Stimulated activated CD4-positive, alpha-beta T cell treated with anti-CD3 and anti-CD28 coated beads, TNF-alpha, amount 100 ng/mL, for 1 hour (primary cell): ENCODE results near the gene TMEFF2.
"Not testable (repeated sequence)": the region's sequence is repeated elsewhere in the genome, so short reads cannot be mapped to it uniquely, and the experiment has no call there.

Source experiments
- DNase-seq, 3 donors: peaks; one replicate each; pipeline ENCODE4 v3.0.0-alpha.2; 2020; ENCODE audit warnings: low read depth in 3 of 3, low spot score in 1 of 3

Gene TMEFF2

DNA sequence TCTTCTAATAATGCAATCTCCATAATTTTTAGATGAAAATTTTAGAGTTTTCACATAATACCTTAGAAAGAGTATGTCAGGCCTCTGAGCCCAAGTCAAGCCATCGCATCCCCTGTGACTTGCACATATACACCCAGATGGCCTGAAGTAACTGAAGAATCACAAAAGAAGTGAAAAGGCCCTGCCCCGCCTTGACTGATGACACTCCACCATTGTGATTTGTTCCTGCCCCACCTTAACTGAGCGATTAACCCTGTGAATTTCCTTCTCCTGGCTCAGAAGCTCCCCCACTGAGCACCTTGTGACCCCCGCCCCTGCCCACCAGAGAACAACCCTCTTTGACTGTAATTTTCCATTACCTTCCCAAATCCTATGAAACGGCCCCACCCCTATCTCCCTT is 64.4 kb downstream of the TMEFF2 start:
- not testable (repeated sequence) for DNase-seq

DNA sequence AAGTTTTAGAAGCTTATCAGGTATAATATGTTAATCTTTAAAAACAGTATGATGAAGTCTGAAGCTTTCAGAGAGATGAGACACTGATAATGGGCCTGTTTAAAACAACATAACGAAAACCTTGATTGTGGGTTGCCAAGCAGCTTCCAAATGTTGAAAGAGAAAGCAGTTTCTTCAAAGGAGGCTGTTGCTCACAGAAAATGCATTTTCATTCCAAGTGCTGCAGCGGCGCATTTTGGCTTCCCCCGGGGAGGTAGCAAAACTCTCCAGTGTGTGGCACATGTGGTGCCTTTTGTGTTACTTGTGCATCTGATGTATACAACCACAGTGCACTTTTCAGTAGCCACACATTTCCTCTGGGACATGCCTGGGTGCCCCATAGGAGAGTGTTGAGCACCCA is 66.1 kb downstream of the TMEFF2 start:
- no peak for DNase-seq

DNA sequence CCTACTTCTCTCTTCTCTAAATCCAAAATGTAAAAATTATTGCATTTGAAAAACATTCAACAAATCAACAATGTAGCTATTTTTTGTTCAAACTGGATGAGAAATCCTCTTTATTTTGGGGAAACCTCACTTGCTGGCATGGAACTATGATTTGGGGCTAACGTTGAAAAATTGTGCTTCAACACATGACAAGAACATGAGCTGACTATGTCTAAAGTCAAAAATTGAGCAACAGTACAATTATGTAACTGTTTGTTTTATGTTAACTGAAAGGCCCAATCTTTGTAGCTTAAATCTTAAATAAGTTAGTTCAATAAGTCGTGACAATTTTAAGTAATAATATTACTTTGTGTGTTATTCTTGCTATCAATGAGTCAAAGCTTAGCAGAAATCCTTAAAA is 67.3 kb downstream of the TMEFF2 start:
- DNase-seq = no peak

- no peak for DNase-seq
Measured at GRCh38 chr2:192126912-192127311, 67.8 kb downstream of the TMEFF2 start.

- DNase-seq = no peak
Measured at GRCh38 chr2:192126426-192126825, 68.3 kb downstream of the TMEFF2 start.

DNA sequence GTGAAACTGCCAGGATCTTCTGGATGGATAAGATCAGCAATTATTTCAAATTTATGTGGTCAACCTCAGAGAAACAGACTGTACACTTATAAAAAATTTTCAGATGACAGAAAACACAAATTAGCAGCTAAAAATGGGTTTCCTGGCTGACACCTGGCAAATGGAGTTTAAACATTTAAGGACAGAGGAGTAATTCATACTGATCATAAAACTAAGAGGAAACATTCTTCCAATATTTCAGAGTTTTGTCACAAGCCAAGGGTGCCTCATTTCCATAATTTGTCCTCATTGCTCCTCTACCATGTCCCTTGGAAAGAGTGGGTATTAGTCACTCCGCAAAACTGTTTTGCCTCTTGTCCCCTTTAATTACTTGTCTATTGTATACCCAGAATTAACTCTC is 70.2 kb downstream of the TMEFF2 start:
- DNase-seq = no peak

DNA sequence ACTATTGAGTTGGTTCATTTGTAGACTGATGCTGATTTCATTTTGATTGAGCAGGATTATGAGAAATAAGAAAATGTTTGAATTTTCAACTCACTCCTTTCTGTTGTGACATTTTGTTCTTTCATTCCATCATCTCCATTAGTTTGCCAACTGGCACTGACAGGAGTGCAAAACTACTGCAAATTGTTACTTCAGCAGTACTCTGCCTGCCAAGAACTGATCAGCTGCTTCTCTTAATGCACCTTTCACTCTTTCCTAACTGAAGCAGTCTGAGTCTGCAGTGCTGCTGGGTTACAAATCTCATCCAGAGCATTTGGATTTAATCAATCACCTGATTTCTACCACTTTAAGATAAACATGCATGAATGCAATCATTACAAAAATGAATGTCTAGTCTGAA is 70.9 kb downstream of the TMEFF2 start:
- DNase-seq = no peak

DNA sequence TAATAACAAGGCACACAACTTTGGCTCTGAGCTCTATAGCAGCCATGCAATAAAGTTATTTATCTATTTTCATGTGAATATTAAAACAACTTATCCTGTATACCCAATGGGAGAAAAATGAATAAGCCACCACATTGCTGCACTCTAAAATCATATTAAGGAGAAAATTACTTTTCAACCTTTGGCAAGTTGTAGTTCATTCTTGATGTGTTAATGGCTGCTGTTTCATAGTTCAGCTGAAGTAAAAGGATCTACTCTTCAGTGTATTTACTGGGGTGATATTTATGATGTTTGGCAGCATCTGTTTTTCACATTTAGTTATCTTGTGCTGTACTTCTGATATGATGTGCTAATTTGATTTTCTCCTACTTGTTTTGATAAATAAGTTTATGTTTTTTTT is 71.8 kb downstream of the TMEFF2 start:
- no peak for DNase-seq

- DNase-seq = no peak
Measured at GRCh38 chr2:192122141-192122540, 72.6 kb downstream of the TMEFF2 start.

DNA sequence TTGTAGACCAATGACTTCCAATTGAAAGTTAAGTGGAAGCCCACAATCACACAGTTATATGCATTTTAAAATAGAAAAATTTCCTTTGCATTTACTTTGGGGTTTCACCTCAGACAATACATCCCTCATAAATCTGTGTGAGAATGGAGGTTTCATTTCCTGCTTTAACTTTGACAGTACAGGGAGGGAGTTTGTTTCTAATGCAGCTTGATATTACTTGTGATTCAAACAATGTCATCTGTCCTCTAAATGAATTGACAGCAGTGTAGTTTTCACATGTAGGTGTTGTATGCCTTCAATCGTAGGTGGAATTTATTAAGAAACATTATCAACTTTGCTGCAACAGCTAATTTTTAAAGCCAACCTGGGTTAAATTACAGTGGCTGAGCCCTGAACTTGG is 75.2 kb downstream of the TMEFF2 start:
- DNase-seq = no peak

DNA sequence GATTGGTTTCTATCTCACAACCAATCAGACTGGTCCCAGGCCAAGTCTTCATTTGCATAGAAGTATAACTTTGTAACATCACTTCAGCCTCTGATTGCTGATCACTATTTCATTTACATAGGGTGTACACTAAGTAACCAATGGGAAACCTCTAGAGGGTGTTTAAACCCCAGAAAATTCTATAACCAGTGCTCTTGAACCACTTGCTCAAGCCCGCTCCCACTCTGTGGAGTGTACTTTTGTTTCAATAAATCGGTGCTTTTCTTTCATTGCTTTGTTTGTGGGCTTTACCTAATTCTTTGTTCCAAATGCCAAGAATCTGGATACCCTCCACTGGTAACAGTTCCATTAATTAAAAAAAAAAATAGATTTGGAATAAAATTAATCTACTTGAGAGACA is 77.0 kb downstream of the TMEFF2 start:
- DNase-seq = no peak

GRCh38 chr2:192111536-192111935 is 83.2 kb downstream of the TMEFF2 start:
- not testable (repeated sequence) for DNase-seq

DNA sequence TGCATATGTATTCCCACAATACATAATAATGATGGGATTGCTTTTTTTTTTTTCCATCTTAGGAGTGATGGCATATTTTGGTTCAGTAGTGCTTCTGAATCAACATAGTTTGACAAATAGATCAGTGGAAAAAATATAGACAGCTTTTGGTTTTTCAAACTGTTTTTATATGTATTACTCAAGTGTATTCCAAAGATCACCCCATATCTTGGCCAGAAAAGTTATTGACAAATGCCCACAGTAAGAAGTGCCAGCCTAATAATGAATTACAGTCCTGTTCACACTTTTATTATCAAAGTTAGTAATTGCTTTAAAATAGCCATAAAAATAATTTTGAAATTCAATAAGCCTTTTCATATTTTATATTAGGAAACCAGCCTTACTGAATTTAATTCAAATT is 95.0 kb downstream of the TMEFF2 start:
- DNase-seq = no peak

- DNase-seq = no peak
Measured at GRCh38 chr2:192098814-192099491, 95.8 kb downstream of the TMEFF2 start.

GRCh38 chr2:192091476-192091875 is 103.3 kb downstream of the TMEFF2 start:
- no peak for DNase-seq

- no peak for DNase-seq
Measured at GRCh38 chr2:192090911-192091310, 103.8 kb downstream of the TMEFF2 start.

- no peak for DNase-seq
Measured at GRCh38 chr2:192087398-192087958, 107.3 kb downstream of the TMEFF2 start.

- DNase-seq = no peak
Measured at GRCh38 chr2:192082121-192082520, 112.6 kb downstream of the TMEFF2 start.

DNA sequence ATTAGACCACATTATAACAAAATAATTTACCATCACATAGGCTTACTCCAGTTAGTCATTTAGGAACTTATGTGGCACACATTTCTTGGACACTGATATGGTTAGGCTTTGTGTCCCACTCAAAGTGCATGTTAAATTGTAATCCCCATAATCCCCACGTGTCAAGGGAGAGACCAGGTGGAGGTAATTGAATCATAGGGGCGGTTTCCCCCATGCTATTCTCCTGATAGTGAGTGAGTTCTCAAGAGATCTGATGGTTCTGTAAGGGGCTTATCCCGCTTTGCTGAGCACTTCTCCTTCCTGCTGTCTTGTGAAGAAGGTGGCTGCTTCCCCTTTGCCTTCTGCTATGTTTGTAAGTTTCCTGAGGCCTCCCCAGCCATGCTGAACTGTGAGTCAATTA is 114.6 kb downstream of the TMEFF2 start:
- not testable (repeated sequence) for DNase-seq

GRCh38 chr2:192073878-192074277 is 120.9 kb downstream of the TMEFF2 start:
- no peak for DNase-seq

DNA sequence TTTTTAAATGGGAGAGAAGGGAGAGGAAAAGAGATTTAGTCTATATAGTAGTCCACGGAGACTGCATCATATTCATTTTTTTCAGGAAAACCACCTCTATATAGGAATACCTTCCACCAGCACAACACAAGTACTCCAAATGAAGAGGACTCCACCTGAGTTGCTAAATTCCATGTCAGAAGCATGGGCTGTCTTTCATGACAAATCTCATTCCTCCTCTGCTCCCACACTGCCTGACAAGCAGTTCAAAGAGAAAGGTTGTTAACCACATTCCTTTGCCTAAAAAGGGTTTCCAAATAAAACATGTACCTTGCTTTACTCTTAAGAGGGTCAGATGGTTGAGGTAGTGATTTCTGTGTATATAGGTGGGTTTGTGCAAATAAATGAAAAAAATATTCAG is 122.0 kb downstream of the TMEFF2 start:
- no peak for DNase-seq

DNA sequence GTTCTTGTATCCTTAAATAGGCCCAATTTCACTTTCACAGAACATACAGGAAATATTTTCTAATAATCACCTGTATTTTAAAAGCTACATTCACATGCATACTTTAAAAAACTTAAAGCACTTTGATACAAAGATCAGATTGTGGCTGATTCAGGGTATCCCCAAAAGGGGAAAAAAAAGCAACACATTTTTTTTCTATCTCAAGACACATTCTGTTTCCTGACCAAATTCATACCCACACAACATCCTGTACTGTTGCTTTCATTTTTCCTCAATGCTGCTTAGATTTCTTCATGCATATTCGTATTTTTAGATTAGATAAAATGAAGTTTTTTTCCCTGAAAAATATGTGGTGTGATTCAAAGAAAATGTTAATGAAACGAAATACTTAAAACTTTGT is 122.5 kb downstream of the TMEFF2 start:
- no peak for DNase-seq

DNA sequence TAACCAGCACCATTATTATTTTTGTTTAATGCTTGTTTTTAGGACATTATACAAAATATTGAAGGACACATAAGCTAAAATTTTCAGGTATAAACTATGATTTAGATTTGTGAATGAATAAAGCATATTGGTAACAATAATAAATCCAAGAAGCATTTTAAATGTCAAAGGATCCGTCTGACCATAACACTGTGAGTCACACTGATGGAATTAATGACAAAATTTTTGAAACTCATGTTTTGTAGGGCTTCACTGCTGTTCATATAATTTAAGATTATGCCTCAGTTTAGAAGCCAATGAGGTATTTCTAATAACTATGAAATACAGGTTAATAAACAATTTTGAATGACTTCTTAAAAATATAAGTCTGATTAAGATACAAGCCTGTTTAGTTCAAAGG is 124.6 kb downstream of the TMEFF2 start:
- DNase-seq = no peak
